Thyroid gland (tissue), 4 donors: ENCODE measurements around the gene PDLIM1. TPM values are rescaled to one million over a fixed set of nuclear protein-coding genes. Genes with fewer than 3 reads are reported as not detected.

Source experiments
- DNase-seq, 2 donors: peaks; one replicate each; pipeline ENCODE4 v3.0.0-alpha.2; 2019
- H3K27ac ChIP-seq, 3 donors: fragments of 200-600 bp; sonication (generic); 1 replicate in 2 of 3; 2 replicates in 1 of 3; pipeline ENCODE4 v1.5.1; 2016 to 2019; ENCODE audit warnings: mild to moderate bottlenecking in 1 of 3, moderate library complexity in 1 of 3
- H3K27me3 ChIP-seq: fragments of 200-600 bp; sonication (generic); one replicate; pipeline ENCODE4 v1.5.1; 2019
- H3K36me3 ChIP-seq, 2 donors: fragments of 200-600 bp; sonication (generic); one replicate each; pipeline ENCODE4 v1.5.1; 2016 to 2019
- H3K4me1 ChIP-seq, 2 donors: fragments of 200-600 bp; sonication (generic); one replicate each; pipeline ENCODE4 v1.5.1; 2017 to 2019
- H3K4me3 ChIP-seq, 3 donors: fragments of 200-600 bp; sonication (generic); replicated peaks in 1 of 3; 1 replicate in 2 of 3; 2 replicates in 1 of 3; pipeline ENCODE4 v1.5.1; 2016; ENCODE audit warnings: mild to moderate bottlenecking in 1 of 3
- H3K9me3 ChIP-seq: fragments of 200-600 bp; sonication (generic); one replicate; pipeline ENCODE4 v1.5.1; 2017
- POLR2A ChIP-seq, 2 donors: fragments of 450-650 bp; IDR thresholded peaks; one replicate each; pipeline ENCODE4 v1.6.1; 2017; ENCODE audit warnings: antibody characterized with exemption in 2 of 2, mild to moderate bottlenecking in 2 of 2, moderate library complexity in 1 of 2
- WGBS, 2 donors: methylation state at CpG; one replicate each; pipeline ENCODE4 v1.1.5; 2017; 5-methylcytosine and 5-hydroxymethylcytosine counted together
- intact Hi-C: fragments of 100-400 bp; cut with DNase I; formaldehyde crosslinking; loops from one replicate; pipeline ENCODE4 v1.15.1; 2023
- total RNA-seq, 4 donors: library from RNA; depleted of rRNA; stranded (reverse); fragments of >200 nt; gene quantifications; one replicate each; pipeline ENCODE4 v1.2.3, GENCODE V29; 2016
- TF ChIP-seq, protein P1 (sequence below), 6 experiments: fragments of 200-600 bp in 3 of 6; fragments of 450-650 bp in 3 of 6; sonication (generic) in 3 of 6; IDR thresholded peaks; one replicate each; pipeline ENCODE4 v1.5.1; 2016 to 2019; ENCODE audit warnings: antibody characterized with exemption in 6 of 6, mild to moderate bottlenecking in 2 of 6, inconsistent platforms in 1 of 6, moderate library complexity in 1 of 6

PDLIM1 gene
- total RNA-seq, 4 donors from 2014 or later, result 67.8 to 158 (median 90.7) TPM

DNA sequence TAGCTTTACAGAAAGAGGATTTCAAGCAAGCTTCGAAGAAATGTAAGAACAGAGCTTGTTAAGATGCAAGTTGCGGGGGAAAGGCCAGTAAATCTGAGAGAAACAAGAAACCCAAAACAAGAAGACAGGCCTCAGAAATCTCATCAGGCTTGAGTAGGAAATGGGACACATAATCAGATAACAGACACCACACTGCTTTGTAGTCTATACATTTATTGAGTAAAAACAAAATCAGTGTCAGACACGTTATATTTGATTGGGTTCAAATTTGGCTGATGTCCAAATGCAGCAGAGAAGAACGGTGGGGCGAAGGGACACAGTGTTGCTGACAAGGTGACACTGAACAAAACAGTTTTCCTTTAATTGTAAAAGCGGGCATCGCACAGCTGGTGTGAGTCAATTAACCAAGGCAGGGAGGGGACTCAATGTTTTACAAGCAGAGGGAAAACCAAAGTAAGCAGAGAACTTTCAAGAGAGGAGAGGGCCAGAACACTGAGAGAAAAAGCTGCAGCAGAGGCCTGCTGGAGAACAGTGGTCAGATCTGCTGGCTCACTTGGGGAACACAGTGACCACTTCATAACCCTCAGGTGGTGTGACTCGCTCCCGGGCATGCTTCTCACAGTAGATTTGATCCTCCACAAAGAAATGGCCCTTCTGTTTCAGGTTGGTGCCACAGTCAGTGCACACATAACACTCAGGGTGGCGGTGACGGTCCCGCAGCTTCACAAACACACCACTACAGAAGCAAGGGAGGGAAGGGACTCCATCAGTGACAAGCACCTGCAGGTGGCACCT, 53.2 kb downstream of the PDLIM1 start:
- Histone ChIP-seq H3K27ac (no peak overlapping the region), H3K27me3 (no peaks in the 10 kb centered on the region), H3K9me3 (no peaks in the 10 kb centered on the region), H3K36me3 (peaks cover 27 to 57% of the 10 kb centered on the region in 2 donors), H3K4me1 (no peaks in the 10 kb centered on the region), H3K4me3 (no peak overlapping the region)
- TF ChIP-seq, protein P1, sequence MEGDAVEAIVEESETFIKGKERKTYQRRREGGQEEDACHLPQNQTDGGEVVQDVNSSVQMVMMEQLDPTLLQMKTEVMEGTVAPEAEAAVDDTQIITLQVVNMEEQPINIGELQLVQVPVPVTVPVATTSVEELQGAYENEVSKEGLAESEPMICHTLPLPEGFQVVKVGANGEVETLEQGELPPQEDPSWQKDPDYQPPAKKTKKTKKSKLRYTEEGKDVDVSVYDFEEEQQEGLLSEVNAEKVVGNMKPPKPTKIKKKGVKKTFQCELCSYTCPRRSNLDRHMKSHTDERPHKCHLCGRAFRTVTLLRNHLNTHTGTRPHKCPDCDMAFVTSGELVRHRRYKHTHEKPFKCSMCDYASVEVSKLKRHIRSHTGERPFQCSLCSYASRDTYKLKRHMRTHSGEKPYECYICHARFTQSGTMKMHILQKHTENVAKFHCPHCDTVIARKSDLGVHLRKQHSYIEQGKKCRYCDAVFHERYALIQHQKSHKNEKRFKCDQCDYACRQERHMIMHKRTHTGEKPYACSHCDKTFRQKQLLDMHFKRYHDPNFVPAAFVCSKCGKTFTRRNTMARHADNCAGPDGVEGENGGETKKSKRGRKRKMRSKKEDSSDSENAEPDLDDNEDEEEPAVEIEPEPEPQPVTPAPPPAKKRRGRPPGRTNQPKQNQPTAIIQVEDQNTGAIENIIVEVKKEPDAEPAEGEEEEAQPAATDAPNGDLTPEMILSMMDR (IDR thresholded peaks at IDR 0.05), result no peak
- no peak for TF ChIP-seq POLR2A (IDR thresholded peaks at IDR 0.05)
- intact Hi-C loops, result no loop called here
- no peak for DNase-seq
- 85 to 94% methylated on average over 9 to 12 of the region's 12 CpGs for WGBS, 2 donors

DNA sequence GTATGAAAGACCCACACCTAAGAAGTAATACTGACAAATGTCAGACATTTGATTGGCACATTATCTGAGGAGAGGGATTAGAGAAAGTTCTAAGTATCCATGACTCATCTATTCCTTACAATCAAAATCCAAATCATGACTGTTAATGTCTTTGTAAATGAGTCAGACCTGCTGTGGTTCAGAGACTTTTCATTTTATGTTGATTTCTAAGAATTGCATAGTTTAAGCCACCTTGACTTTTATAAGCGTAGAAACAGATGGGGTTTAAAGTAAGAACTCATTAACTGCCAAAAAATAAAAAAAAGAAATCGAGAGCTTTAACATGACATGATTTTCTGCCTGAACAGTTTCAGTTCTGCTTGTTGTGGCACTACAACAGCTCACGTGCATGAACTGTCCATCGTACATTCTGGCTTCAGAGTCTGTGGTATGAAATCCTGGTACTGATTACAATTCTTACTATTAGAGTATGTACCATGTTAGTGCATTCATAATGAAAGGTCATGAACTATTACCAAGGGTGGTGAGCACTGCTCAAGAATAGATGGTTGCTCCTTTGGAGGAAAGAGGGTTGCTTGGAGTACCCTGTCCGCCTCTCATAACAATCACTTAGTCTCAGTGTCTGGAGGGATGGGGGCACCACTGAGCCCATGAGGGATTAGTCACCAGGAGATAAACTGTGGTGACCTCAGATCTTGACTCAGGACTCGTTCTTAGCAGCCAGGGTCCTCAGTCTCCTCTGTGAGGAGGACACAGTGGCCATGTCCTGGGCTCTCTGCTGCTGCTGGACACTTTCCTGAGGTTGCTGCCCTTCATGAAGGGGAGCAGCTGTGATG, 54.5 kb downstream of the PDLIM1 start:
- Histone ChIP-seq H3K27me3 (no peaks in the 10 kb centered on the region), H3K4me3 (no peak overlapping the region), H3K36me3 (peaks cover 27 to 57% of the 10 kb centered on the region in 2 donors), H3K4me1 (no peaks in the 10 kb centered on the region), H3K9me3 (no peaks in the 10 kb centered on the region), H3K27ac (no peak overlapping the region)
- intact Hi-C loops, result no loop called here
- TF ChIP-seq, protein P1 (IDR thresholded peaks at IDR 0.05), result no peak
- TF ChIP-seq POLR2A (IDR thresholded peaks at IDR 0.05), result no peak
- WGBS, 2 donors, result 81 to 86% methylated on average over 6 of the region's 6 CpGs
- DNase-seq, result no peak

- intact Hi-C loops, result no loop called here
- Histone ChIP-seq H3K36me3 (peaks cover 27 to 54% of the 10 kb centered on the region in 2 donors), H3K9me3 (no peaks in the 10 kb centered on the region), H3K27me3 (no peaks in the 10 kb centered on the region), H3K27ac (no peak overlapping the region), H3K4me1 (no peaks in the 10 kb centered on the region), H3K4me3 (no peak overlapping the region)
- TF ChIP-seq, protein P1 (IDR thresholded peaks at IDR 0.05), result no peak
- no peak for TF ChIP-seq POLR2A (IDR thresholded peaks at IDR 0.05)
- no peak for DNase-seq
- 72 to 88% methylated on average over 3 of the region's 3 CpGs for WGBS, 2 donors
These were observed 55.1 kb downstream of the PDLIM1 start for GRCh38 chr10:95235676-95236067.

GRCh38 chr10:95234951-95235350, 55.9 kb downstream of the PDLIM1 start:
- WGBS, 2 donors, result 85 to 89% methylated on average over 5 of the region's 5 CpGs
- H3K4me3 ChIP-seq, result no peak overlapping the region
- TF ChIP-seq, protein P1 (IDR thresholded peaks at IDR 0.05), result no peak
- no peak for TF ChIP-seq POLR2A (IDR thresholded peaks at IDR 0.05)
- H3K27me3 ChIP-seq, result no peaks in the 10 kb centered on the region
- H3K36me3 ChIP-seq, result peaks cover 27 to 47% of the 10 kb centered on the region in 2 donors
- no peak for DNase-seq
- H3K4me1 ChIP-seq, result peaks cover 3 to 7% of the 10 kb centered on the region in 2 donors
- no peak overlapping the region for H3K27ac ChIP-seq
- intact Hi-C loops, result no loop called here
- no peaks in the 10 kb centered on the region for H3K9me3 ChIP-seq
